HG03060 (cell line): Measurements from ENCODE around the gene LHPP.

Source experiments
- ATAC-seq: cut with Tn5 transposase; IDR thresholded peaks from one replicate; pipeline ENCODE4 v1.9.1; 2021; ENCODE audit warnings: low read depth, moderate number of reproducible peaks; ENCODE audit not compliant: unreplicated experiment

The LHPP gene

DNA sequence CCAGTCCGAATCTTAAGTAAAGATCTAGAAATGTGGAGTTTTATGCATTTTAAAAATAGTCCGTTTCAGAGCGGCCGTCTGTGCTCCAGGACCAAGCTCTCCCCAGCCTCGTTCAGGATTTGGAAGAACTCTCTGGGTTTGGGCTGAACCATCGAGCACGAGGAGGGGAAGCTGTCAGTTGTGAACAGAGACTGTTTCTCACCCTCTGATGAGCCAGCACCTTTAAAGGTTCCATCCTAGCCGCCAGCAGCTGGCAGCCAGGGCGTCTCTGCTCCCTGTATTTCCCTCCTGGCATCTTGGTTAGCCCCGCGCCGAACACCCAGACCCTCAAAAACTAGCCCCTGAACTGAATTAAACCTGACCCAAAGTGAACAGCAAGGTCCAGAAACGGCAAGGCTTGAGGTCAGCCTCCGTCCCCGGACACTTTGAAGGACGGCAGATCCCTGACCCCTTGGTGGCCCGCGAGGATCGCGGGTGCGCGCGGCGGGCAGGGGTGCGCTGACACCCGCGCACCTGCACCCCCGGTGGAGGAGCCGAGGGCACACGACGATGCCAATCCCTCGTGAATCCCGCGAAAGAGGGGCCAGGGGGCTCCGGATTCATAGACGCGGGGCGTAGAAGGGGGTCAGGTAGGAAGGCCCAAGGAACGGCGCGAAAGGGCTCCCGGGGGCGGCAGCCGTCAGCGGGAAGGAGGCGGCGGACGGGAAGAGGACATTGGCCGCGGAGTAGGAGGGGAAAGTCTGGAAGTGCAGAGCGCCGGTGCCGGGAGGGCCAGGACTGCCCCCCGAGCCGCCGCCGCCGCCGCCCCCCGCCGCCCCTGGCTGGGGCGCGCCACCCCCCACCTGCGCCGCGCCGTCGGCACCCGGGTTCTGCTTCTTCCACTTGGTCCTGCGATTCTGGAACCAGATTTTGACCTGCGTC, 14.5 kb upstream of the LHPP start:
- no peak for ATAC-seq

DNA sequence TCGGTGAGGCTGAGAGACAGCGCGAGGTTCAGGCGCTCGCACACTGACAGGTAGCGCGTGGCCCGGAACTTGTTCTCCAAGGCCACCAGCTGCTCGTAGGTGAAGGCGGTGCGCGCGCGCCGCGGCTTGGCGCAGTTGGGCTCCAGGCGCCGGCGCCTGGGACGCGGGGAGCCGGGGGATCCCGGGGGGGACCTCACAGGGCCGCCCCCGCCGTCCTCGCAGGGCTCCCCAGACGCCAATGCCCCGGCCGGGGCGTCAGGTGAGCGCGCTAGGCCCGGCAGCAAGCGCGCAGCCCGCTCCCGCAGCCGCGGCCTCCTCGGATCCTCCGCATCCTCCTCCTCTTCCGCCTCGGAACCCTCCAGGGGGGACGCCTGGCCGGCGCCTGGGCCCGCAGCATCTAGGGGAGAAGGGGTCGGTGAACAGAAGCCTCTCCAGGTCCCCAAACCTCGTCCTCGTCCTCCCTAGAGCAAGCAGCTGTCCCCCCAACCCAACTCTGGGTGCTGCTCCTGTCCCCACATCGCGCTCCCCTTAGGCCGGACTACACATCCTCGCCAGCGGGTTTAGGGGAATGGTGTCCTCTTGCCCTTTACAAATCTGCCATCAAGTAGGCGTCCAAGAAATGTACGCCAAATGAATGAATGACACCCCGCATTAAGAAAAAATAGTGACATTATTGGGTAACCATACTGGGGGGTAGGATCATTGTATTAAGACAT, 13.7 kb upstream of the LHPP start:
- ATAC-seq, result no peak

- ATAC-seq, result no peak
These were observed 12.9 kb upstream of the LHPP start for GRCh38 chr10:124448696-124449169.

DNA sequence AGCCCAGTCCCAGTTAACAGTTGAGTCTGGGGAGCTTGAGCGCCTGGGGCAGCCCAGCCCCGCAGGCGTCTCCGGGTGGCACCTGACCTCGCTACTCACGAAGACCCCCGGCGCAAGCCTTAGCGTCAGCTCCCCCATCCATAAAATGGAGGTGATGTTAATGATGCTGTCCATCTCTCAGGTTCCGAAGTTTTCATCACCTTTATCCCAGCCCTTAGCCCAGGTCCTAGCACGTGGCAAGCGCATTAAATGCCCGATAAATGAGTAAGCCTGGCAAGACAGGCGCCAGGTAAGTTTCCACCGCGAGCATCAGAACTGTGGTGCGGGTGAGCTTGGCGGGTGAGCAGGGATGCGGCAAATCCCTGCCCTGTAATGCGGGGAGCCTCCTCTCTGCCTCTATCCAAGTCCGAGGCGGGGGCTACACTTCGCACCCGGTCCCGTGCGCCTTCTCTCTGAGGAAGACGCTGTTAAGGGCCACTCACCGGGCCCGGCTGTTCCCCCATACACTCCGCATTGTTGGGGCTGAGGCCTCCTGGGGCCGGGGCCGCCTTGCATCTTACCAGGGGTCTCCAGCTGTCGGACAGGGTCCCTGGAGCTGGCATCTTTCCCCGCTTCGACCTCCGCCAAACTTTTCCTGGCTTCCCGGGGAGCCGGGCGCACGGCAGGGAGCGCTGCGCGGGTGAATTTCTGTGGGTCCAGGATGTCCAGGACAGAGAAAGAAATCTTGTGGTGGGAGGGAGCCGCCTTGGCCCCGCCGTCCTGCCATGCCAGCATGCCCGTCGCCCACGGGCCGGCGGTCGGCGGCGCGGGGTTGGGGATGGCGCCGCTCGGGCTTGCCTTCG, 12.2 kb upstream of the LHPP start:
- ATAC-seq, result no peak

- no peak for ATAC-seq
These were observed 11.4 kb upstream of the LHPP start, which contains the start of gene NKX1-2 for GRCh38 chr10:124450012-124450782. TSS of gene NKX1-2 (minus strand) at chr10:124450035. CDS start at chr10:124449943, 92 bp downstream.

- ATAC-seq, result no peak
These were observed 10.9 kb upstream of the LHPP start for GRCh38 chr10:124450783-124451057.

GRCh38 chr10:124451276-124451675, 10.3 kb upstream of the LHPP start:
- ATAC-seq, result no peak

GRCh38 chr10:124453960-124454610, 7.5 kb upstream of the LHPP start:
- ATAC-seq, result no peak

DNA sequence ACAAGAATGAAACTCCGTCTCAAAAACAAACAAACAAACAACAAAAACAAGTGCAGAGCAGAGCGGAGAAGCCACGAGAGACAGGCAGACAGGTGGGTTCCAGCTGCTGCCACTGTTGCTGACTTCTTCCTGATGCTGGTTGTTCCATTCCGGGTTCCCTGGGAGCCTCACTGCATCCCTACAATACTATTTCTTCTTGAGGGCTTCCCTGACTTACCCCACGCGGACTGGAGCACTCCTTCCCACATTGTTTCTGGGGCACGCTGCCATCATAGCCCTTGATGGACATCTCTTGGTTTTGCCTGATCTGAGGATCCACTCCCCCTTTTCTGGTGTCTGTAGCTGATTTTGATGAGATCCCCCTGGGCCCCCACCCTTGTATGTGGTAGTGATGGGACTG, 6.2 kb upstream of the LHPP start:
- no peak for ATAC-seq

DNA sequence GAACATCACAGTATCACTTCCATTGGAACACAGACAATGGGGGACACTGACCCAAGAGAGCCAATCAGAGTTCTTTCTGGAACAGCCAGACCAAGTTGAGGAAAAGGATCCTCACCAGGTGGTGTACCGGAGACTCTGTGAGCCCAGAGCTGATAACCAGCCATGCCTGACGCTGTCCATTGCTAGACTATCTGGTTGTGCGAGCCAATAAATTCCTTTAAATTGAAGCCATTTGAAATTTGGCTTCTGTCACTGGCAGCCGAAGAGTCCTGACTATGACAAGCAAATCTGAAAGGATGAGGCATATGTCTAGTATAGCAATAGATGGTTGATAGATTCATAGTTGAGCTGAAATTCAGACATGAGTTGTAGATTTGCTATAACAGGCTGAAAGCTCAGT, 3.1 kb upstream of the LHPP start:
- ATAC-seq, result no peak

GRCh38 chr10:124458889-124459288, 2.7 kb upstream of the LHPP start:
- ATAC-seq, result no peak

DNA sequence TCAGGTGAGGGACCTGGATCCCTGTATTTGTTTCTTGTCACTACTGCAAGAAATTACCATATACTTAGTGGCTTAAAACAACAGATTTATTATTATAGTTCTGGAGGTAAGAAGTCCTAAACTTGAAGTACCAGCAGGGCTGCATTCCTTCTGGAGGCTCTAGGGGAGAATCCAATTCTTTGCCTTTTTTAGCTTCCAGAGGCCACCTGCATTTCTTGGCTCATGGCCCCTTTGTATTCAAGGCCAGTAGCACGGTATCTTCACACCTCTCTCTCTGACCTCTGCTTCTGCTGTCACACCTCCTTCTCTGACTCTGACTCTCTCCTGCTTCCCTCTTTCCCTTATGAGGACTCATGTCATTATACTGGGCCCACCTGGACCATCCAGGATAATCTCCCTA, 2.2 kb upstream of the LHPP start:
- no peak for ATAC-seq

DNA sequence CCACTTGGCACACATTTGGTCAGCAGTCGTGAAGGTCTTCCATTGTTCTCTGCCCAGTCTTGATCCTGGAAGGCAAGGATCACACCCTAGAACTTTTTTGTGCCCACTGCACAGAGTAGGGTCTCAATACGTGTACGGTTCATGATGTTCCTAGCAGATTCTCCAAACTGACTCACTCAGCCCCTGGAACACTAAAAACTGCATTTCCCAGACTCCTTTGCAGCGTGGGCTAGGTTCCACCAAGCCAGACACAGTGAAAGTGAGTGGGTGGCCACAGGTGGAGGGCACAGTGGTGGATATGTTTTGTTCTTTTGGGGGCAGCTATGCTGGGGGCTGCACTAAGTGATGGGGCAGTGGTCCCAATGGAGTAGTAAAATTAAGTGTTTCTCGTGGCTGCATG, 1.5 kb upstream of the LHPP start:
- ATAC-seq, result no peak

DNA sequence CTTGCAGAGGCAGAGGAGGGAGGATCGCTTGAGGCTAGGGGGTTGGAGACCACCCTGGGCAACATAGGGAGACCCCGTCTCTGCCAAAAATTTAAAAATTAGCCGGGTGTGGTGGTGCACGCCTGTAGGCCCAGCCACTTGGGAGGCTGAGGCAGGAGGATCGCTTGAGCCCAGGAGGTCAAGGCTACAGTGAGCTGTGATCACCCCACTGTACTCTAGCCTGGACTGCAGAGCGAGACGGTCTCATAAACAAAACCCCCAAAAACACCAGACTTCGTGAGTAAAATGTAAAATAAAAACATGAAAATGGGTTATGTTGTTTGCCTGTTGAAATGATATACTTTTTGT, 699 bp downstream of the LHPP start:
- no peak for ATAC-seq

- no peak for ATAC-seq
These were observed 2.7 kb downstream of the LHPP start for GRCh38 chr10:124464028-124464965.

DNA sequence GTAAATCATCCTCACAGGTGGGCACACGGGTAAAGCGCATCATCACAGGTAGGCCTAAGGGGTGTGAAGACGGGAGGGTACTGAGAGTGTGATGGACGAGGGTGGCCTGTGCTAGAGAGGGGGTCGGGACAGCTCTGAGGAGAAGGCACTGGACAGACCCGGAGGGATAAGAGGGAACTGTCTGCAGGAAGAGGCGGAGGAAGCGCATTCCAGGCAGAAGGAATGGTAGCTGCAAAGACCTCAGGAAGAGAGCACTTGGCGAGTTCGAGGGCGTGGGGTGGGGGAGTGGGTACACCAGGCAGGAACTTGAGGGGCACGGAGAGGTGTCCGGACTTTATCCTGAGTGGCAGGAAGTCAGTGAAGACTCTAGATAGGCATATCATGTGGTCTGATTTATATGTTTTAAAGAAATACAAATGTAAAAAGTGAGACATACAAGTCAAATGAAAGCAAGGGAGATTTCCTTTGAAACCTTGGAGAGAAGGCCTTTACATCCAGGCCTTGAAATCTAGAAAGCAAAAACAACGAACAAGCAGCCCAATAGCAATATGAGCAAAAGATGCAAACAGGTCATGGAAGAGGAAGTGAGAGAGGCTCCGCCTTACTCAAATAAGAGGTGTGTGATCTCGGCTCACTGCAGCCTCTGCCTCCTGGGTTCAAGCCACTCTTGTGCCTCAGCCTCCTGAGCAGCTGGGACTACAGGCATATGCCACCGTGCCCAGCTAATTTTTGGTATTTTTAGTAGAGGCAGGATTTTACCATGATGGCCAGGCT, 3.6 kb downstream of the LHPP start:
- ATAC-seq, result peak; percentile 48

- no peak for ATAC-seq
These were observed 4.3 kb downstream of the LHPP start for GRCh38 chr10:124465777-124466488.
